ENCODE results near the gene LZIC. TPM values are rescaled to one million over a fixed set of nuclear protein-coding genes. Genes with fewer than 3 reads are reported as not detected.

The LZIC gene
- total RNA-seq, 1 experiment from 2014 or later = 37.8 TPM

DNA sequence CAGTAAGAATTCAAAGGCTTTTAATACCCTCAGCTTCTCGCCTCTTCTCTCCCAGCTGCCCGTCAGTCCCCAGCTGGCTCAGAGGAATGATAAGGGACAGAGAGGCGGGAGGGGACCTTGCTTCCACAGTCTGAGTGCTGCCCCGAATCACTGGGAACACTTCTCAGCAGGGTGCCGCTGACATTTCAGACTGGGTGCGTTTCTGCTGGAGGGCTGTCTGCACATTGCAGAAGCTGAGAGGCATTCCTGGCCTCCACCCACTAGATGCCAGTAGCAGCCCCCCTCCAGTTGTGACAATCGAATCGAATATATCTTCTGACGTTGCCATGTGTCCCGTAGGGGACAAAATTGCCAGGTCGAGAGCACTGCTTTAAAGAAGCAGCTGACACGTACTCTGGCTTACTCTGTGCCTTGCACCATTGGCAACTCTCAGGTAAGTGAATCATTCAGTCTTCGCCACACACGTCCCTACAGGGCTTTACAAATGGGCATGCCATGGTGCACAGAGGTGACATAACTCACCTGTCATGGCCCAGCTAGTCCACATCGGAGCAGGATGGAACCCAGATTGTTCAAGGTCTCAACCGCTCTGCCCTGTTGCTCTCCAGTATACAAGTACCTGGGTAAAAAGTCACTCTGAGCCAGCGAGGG lies 57.0 kb downstream of the LZIC start:
- DNase-seq (ENCODE audit: low spot score) = no peak

DNA sequence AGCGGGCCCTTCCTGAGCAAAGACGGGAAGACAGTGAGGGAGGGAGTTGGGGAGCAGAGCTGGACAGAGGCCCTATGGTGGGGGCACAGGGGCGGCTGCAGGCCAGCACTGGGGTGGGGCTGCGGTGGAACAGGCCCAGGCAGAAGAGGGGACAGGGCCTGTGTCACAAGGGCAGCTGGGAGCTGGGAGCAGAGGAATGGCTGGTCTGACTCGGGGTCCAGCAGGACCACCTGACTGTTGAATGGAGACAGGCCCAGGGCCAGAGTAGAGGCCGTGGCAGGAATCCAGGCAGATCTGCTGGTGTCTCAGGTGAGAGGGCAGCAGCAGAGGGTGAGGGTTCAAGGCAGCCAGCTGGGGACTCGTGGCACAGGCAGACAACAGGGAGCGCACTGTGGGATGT lies 58.4 kb downstream of the LZIC start:
- DNase-seq (ENCODE audit: low spot score) = no peak

GRCh38 chr1:9883585-9884449 lies 59.4 kb downstream of the LZIC start:
- no peak for DNase-seq (ENCODE audit: low spot score)

GRCh38 chr1:9882945-9883303 lies 60.3 kb downstream of the LZIC start:
- DNase-seq (ENCODE audit: low spot score) = no peak

- no peak for DNase-seq (ENCODE audit: low spot score)
These were observed 60.8 kb downstream of the LZIC start for GRCh38 chr1:9882296-9882944.

- peak; percentile 91 for DNase-seq (ENCODE audit: low spot score)
These were observed 61.3 kb downstream of the LZIC start for GRCh38 chr1:9881838-9882249.

Other genes with a start within 250 kb of the LZIC start
- gene CLSTN1, start 119.4 kb downstream of the LZIC start, total RNA-seq (2014; rRNA removed; shearing (Covaris generic)) = 31.0 and 35.3 TPM in 2 replicates
- gene CTNNBIP1, start 33.1 kb downstream of the LZIC start, total RNA-seq (2014; rRNA removed; shearing (Covaris generic)) = 16.6 and 18.9 TPM in 2 replicates
- gene NMNAT1, start 84 bp upstream of the LZIC start, total RNA-seq (2014; rRNA removed; shearing (Covaris generic)) = 3.5 and 5.8 TPM in 2 replicates
- gene RBP7, start 53.8 kb upstream of the LZIC start, total RNA-seq (2014; rRNA removed; shearing (Covaris generic)) = not detected in 2 replicates
- gene UBE4B, start 89.6 kb upstream of the LZIC start, total RNA-seq (2014; rRNA removed; shearing (Covaris generic)) = 23.6 and 32.4 TPM in 2 replicates